ENCODE results near the gene NKTR.

DNA sequence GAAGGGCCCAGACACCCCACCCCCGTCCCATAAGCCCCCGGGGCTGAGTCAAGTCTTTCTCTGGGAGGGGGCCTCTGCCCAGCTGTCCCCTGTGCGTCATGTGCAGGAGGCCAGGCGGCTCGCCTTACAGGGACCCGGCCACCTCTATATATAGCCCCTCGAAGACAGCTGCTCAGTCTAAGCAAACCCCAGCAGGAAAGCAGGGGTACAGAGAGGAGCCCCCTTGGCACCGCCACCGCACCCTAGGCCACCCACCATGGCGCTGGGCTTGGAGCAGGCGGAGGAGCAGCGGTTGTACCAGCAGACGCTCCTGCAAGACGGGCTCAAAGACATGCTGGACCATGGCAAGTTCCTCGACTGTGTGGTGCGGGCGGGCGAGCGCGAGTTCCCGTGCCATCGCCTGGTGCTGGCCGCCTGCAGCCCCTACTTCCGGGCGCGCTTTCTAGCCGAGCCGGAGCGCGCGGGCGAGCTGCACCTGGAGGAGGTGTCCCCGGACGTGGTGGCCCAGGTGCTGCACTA, 84.9 kb downstream of the NKTR start, which contains the start of gene KLHL40:
- no peak for TF ChIP-seq FOXM1 (IDR thresholded peaks at IDR 0.05; ENCODE audit: borderline replicate concordance, low read depth)
- TF ChIP-seq CREB1 (IDR thresholded peaks at IDR 0.05; ENCODE audit: low read depth): no peak
- TF ChIP-seq EP300 (IDR thresholded peaks at IDR 0.05; ENCODE audit: borderline replicate concordance): no peak
- no peak for TF ChIP-seq RAD21 (IDR thresholded peaks at IDR 0.05; ENCODE audit: low read depth)
- TF ChIP-seq, protein P1, sequence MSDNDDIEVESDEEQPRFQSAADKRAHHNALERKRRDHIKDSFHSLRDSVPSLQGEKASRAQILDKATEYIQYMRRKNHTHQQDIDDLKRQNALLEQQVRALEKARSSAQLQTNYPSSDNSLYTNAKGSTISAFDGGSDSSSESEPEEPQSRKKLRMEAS (IDR thresholded peaks at IDR 0.05): no peak
- TF ChIP-seq NFIC (IDR thresholded peaks at IDR 0.05): no peak
- TF ChIP-seq TEAD4 (IDR thresholded peaks at IDR 0.05): no peak
- TF ChIP-seq EGR1 (IDR thresholded peaks at IDR 0.05): no peak
- no peak for TF ChIP-seq CEBPB (IDR thresholded peaks at IDR 0.05)
- TF ChIP-seq, protein P2, sequence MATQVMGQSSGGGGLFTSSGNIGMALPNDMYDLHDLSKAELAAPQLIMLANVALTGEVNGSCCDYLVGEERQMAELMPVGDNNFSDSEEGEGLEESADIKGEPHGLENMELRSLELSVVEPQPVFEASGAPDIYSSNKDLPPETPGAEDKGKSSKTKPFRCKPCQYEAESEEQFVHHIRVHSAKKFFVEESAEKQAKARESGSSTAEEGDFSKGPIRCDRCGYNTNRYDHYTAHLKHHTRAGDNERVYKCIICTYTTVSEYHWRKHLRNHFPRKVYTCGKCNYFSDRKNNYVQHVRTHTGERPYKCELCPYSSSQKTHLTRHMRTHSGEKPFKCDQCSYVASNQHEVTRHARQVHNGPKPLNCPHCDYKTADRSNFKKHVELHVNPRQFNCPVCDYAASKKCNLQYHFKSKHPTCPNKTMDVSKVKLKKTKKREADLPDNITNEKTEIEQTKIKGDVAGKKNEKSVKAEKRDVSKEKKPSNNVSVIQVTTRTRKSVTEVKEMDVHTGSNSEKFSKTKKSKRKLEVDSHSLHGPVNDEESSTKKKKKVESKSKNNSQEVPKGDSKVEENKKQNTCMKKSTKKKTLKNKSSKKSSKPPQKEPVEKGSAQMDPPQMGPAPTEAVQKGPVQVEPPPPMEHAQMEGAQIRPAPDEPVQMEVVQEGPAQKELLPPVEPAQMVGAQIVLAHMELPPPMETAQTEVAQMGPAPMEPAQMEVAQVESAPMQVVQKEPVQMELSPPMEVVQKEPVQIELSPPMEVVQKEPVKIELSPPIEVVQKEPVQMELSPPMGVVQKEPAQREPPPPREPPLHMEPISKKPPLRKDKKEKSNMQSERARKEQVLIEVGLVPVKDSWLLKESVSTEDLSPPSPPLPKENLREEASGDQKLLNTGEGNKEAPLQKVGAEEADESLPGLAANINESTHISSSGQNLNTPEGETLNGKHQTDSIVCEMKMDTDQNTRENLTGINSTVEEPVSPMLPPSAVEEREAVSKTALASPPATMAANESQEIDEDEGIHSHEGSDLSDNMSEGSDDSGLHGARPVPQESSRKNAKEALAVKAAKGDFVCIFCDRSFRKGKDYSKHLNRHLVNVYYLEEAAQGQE (IDR thresholded peaks at IDR 0.05; ENCODE audit: low read depth): no peak
- TF ChIP-seq TAF1 (IDR thresholded peaks at IDR 0.05; ENCODE audit: low read depth): no peak
